Panc1 (cell line): ENCODE measurements around the gene MAOB. TPM values are rescaled to one million over a fixed set of nuclear protein-coding genes. Genes with fewer than 3 reads are reported as not detected.

Experiments used
- ATAC-seq: fragments of 200-7000 bp; cut with Tn5 transposase; 2 replicates; pipeline ENCODE4 v1.9.1; 2020; ENCODE audit warnings: mild to moderate bottlenecking, moderate library complexity
- BruUV-seq: library from RNA; stranded (reverse); fragments of 400-500 nt; replicated peaks from 2 replicates; lab custom pipeline; 2021; lab: Mats Ljungman, UMichigan
- CTCF ChIA-PET: fragments of 300-600 bp; sonication (Branson Sonifier 250); formaldehyde crosslinking; loops from one replicate; lab custom pipeline; 2022; ENCODE audit warnings: antibody characterized with exemption; lab: Charles Lee
- POLR2A ChIA-PET: fragments of 300-600 bp; sonication (Branson Sonifier 250); formaldehyde crosslinking; loops from one replicate; lab custom pipeline; 2022; ENCODE audit warnings: antibody characterized with exemption; lab: Charles Lee
- DNase-seq: peaks from one replicate; pipeline ENCODE4 v3.0.0-alpha.2; 2010; ENCODE audit warnings: low read depth, low spot score
- H3K27ac ChIP-seq: 2 replicates; pipeline ENCODE4 v1.5.1; 2011; ENCODE audit warnings: mild to moderate bottlenecking, low read length, inconsistent platforms
- H3K27me3 ChIP-seq: fragments of 200-500 bp; sonication (Bioruptor generic); 2 replicates; pipeline ENCODE4 v1.6.0; 2014; ENCODE audit warnings: low read length, inconsistent platforms; ENCODE audit not compliant: control insufficient read depth, insufficient read depth
- H3K36me3 ChIP-seq: fragments of 200-500 bp; sonication (Bioruptor generic); 2 replicates; pipeline ENCODE4 v1.5.1; 2014; ENCODE audit warnings: inconsistent platforms, mild to moderate bottlenecking, low read length, moderate library complexity; ENCODE audit not compliant: control insufficient read depth, insufficient read depth
- H3K4me1 ChIP-seq: 2 replicates; pipeline ENCODE4 v1.5.1; 2011; ENCODE audit warnings: inconsistent platforms, mild to moderate bottlenecking, low read length, moderate library complexity; ENCODE audit not compliant: control insufficient read depth, insufficient read depth
- H3K4me3 ChIP-seq, 2 experiments: 2 replicates each; pipeline ENCODE4 v1.5.1; 2011 to 2012; ENCODE audit warnings: low read depth in 2 of 2, low read length in 2 of 2, mild to moderate bottlenecking in 2 of 2, inconsistent platforms in 1 of 2, moderate library complexity in 1 of 2
- H3K9me3 ChIP-seq: fragments of 200-500 bp; sonication (Bioruptor generic); 2 replicates; pipeline ENCODE4 v1.5.1; 2014; ENCODE audit warnings: low read depth, mild to moderate bottlenecking, inconsistent platforms, low read length, moderate library complexity; ENCODE audit not compliant: control insufficient read depth, insufficient read depth
- POLR2AphosphoS5 ChIP-seq: IDR thresholded peaks from 2 replicates; pipeline ENCODE4 v1.6.1; 2012; ENCODE audit warnings: mild to moderate bottlenecking, low read depth, low read length, moderate library complexity
- SIN3A ChIP-seq: IDR thresholded peaks from 2 replicates; pipeline ENCODE4 v1.6.1; 2012; ENCODE audit warnings: low read depth, mild to moderate bottlenecking, low read length, moderate library complexity, borderline replicate concordance; ENCODE audit not compliant: insufficient read depth
- TCF7L2 ChIP-seq: IDR thresholded peaks from 2 replicates; pipeline ENCODE4 v1.6.1; 2011; ENCODE audit warnings: mild to moderate bottlenecking, low read depth, low read length, inconsistent platforms
- in situ Hi-C: cut with HindIII; loops from 2 replicates; pipeline ENCODE4 v1.10.0; 2016; ENCODE audit warnings: low sequenced_read_pairs, low pct_unique_long_range_greater_than_20kb
- intact Hi-C: fragments of 100-400 bp; cut with micrococcal nuclease; formaldehyde crosslinking; loops from one replicate; pipeline ENCODE4 v1.10.0; 2022; ENCODE audit not compliant: unreplicated experiment
- total RNA-seq: library from RNA; stranded (reverse); gene quantifications from one replicate; pipeline ENCODE4 v1.2.1, GENCODE V29; 2021; ENCODE audit not compliant: unreplicated experiment
- TF ChIP-seq, protein P1 (sequence below): fragments of 450-650 bp; IDR thresholded peaks from 2 replicates; pipeline ENCODE4 v1.5.1; 2017; ENCODE audit warnings: mild to moderate bottlenecking
- TF ChIP-seq, protein P2 (sequence below), 2 experiments: IDR thresholded peaks; 2 replicates each; pipeline ENCODE4 v1.6.1; 2011 to 2012; ENCODE audit warnings: low read depth in 2 of 2, control low read depth in 1 of 2, low read length in 1 of 2, mild to moderate bottlenecking in 1 of 2, moderate library complexity in 1 of 2; ENCODE audit not compliant: insufficient read depth in 1 of 2

Gene MAOB
- total RNA-seq, 1 experiment from 2014 or later, result not detected

DNA sequence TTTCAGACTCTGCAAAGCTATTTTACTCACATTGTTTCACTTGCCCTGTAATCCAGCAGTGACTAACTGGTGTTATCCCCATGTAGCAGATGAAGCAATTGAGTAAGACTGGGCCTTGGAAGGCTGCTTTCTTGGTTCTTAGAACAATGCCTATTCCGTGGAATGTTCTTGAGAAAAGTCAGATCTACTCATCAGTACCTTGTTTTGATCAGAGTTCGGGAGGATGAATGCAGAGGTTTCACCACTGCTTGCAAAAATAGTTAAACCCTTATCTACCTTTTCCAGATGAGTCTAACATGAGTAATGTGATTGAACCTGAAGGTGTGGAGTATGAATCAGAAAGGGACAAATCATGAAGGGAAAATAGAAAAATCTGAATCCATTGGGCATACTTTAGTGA lies 1.8 kb downstream of the MAOB start:
- Histone ChIP-seq H3K4me3 (no peak overlapping the region), H3K27me3 (no peaks in the 10 kb centered on the region; the same call in 1 of the 2 replicates), H3K4me1 (no peaks in the 10 kb centered on the region), H3K9me3 (no peaks in the 10 kb centered on the region), H3K36me3 (no peaks in the 10 kb centered on the region), H3K27ac (no peak overlapping the region)
- ChIA-PET CTCF (no interaction called here), POLR2A (no interaction called here)
- no peak for TF ChIP-seq TCF7L2
- TF ChIP-seq, protein P1, sequence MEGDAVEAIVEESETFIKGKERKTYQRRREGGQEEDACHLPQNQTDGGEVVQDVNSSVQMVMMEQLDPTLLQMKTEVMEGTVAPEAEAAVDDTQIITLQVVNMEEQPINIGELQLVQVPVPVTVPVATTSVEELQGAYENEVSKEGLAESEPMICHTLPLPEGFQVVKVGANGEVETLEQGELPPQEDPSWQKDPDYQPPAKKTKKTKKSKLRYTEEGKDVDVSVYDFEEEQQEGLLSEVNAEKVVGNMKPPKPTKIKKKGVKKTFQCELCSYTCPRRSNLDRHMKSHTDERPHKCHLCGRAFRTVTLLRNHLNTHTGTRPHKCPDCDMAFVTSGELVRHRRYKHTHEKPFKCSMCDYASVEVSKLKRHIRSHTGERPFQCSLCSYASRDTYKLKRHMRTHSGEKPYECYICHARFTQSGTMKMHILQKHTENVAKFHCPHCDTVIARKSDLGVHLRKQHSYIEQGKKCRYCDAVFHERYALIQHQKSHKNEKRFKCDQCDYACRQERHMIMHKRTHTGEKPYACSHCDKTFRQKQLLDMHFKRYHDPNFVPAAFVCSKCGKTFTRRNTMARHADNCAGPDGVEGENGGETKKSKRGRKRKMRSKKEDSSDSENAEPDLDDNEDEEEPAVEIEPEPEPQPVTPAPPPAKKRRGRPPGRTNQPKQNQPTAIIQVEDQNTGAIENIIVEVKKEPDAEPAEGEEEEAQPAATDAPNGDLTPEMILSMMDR, result no peak
- TF ChIP-seq, protein P2, sequence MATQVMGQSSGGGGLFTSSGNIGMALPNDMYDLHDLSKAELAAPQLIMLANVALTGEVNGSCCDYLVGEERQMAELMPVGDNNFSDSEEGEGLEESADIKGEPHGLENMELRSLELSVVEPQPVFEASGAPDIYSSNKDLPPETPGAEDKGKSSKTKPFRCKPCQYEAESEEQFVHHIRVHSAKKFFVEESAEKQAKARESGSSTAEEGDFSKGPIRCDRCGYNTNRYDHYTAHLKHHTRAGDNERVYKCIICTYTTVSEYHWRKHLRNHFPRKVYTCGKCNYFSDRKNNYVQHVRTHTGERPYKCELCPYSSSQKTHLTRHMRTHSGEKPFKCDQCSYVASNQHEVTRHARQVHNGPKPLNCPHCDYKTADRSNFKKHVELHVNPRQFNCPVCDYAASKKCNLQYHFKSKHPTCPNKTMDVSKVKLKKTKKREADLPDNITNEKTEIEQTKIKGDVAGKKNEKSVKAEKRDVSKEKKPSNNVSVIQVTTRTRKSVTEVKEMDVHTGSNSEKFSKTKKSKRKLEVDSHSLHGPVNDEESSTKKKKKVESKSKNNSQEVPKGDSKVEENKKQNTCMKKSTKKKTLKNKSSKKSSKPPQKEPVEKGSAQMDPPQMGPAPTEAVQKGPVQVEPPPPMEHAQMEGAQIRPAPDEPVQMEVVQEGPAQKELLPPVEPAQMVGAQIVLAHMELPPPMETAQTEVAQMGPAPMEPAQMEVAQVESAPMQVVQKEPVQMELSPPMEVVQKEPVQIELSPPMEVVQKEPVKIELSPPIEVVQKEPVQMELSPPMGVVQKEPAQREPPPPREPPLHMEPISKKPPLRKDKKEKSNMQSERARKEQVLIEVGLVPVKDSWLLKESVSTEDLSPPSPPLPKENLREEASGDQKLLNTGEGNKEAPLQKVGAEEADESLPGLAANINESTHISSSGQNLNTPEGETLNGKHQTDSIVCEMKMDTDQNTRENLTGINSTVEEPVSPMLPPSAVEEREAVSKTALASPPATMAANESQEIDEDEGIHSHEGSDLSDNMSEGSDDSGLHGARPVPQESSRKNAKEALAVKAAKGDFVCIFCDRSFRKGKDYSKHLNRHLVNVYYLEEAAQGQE (IDR thresholded peaks at IDR 0.05; ENCODE audit: insufficient read depth in 1 of 2, low read depth in 2 of 2, low read length in 1 of 2), result no peak
- no peak for TF ChIP-seq POLR2AphosphoS5
- TF ChIP-seq SIN3A, result no peak
- in situ Hi-C loops (no loop called here), intact Hi-C loops (no loop called here)
- no TSS peak for BruUV-seq
- DNase-seq, result no peak
- ATAC-seq, result no peak

DNA sequence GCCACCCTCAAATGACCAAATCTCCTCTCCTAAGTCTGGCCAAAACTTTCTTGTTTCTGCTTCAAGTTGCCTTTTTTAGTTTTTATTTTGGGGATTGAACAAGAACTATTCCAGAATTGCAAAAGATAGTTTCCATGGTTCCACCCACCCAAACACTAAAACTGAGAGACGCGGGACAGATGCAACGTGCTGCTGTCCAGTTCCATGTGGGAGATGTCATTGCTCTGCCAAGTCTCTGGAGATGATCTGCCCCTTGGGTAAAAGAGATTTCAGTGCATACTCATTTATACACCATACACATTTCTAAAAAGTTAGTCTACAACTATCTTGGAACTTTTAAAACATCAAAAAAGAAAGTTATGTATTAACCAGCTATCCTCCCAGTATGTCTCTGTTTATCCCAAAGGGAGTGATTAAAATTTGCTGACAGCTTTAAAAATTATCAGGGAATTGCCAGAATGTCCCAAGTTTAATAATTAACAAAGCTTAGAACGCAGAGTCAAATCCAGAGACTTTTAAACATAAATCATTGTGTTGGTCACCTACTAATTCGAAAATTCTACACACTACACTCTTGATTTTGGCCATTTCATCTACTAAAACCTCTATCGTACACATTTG lies 3.2 kb downstream of the MAOB start:
- ChIA-PET CTCF (no interaction called here), POLR2A (no interaction called here)
- intact Hi-C loops, result no loop called here
- ATAC-seq, result no peak
- in situ Hi-C loops, result no loop called here
- H3K4me1 ChIP-seq, result no peaks in the 10 kb centered on the region
- no peaks in the 10 kb centered on the region for H3K9me3 ChIP-seq
- no peak for DNase-seq
- no peak overlapping the region for H3K27ac ChIP-seq
- H3K4me3 ChIP-seq, result no peak overlapping the region
- no TSS peak for BruUV-seq
- TF ChIP-seq SIN3A (no peak), TCF7L2 (no peak), POLR2AphosphoS5 (no peak)
- TF ChIP-seq, protein P2 (IDR thresholded peaks at IDR 0.05; ENCODE audit: insufficient read depth in 1 of 2, low read depth in 2 of 2, low read length in 1 of 2), result no peak
- TF ChIP-seq, protein P1, result no peak
- H3K27me3 ChIP-seq, result no peaks in the 10 kb centered on the region; the same call in 1 of the 2 replicates
- no peaks in the 10 kb centered on the region for H3K36me3 ChIP-seq
